ENCODE measurements around the gene GALNT9.

DNA sequence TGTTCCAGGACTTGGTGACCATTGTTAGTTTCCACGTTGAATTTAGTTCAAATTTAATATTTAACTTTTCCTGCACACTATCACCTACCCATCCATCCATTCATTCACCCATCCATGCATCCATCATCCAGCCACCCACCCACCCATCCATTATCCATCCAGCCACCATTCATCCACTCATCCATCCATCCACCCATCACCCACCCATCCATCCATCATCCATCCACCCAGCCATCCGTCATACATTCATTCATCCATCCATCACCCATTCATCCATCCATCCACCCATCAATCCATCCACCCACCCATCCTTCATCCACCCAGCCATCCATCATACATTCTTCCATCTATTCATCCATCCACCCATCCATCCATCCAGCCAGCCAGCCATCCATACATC is 163.3 kb downstream of the GALNT9 start:
- TF ChIP-seq, protein P1, sequence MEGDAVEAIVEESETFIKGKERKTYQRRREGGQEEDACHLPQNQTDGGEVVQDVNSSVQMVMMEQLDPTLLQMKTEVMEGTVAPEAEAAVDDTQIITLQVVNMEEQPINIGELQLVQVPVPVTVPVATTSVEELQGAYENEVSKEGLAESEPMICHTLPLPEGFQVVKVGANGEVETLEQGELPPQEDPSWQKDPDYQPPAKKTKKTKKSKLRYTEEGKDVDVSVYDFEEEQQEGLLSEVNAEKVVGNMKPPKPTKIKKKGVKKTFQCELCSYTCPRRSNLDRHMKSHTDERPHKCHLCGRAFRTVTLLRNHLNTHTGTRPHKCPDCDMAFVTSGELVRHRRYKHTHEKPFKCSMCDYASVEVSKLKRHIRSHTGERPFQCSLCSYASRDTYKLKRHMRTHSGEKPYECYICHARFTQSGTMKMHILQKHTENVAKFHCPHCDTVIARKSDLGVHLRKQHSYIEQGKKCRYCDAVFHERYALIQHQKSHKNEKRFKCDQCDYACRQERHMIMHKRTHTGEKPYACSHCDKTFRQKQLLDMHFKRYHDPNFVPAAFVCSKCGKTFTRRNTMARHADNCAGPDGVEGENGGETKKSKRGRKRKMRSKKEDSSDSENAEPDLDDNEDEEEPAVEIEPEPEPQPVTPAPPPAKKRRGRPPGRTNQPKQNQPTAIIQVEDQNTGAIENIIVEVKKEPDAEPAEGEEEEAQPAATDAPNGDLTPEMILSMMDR (IDR thresholded peaks at IDR 0.05; ENCODE audit: poor library complexity, severe bottlenecking): no peak
- TF ChIP-seq EP300 (conservative IDR thresholded peaks at IDR 0.05; ENCODE audit: poor library complexity, severe bottlenecking) (no peak), POLR2AphosphoS5 (IDR thresholded peaks at IDR 0.05) (no peak), EZH2 (IDR thresholded peaks at IDR 0.05; ENCODE audit: borderline replicate concordance, insufficient read depth, low read length, poor library complexity, severe bottlenecking) (no peak), RAD21 (conservative IDR thresholded peaks at IDR 0.05) (no peak), TAF1 (IDR thresholded peaks at IDR 0.05; ENCODE audit: low read depth) (no peak), MXI1 (conservative IDR thresholded peaks at IDR 0.05; ENCODE audit: poor library complexity, severe bottlenecking) (no peak)
- TF ChIP-seq, protein P2, sequence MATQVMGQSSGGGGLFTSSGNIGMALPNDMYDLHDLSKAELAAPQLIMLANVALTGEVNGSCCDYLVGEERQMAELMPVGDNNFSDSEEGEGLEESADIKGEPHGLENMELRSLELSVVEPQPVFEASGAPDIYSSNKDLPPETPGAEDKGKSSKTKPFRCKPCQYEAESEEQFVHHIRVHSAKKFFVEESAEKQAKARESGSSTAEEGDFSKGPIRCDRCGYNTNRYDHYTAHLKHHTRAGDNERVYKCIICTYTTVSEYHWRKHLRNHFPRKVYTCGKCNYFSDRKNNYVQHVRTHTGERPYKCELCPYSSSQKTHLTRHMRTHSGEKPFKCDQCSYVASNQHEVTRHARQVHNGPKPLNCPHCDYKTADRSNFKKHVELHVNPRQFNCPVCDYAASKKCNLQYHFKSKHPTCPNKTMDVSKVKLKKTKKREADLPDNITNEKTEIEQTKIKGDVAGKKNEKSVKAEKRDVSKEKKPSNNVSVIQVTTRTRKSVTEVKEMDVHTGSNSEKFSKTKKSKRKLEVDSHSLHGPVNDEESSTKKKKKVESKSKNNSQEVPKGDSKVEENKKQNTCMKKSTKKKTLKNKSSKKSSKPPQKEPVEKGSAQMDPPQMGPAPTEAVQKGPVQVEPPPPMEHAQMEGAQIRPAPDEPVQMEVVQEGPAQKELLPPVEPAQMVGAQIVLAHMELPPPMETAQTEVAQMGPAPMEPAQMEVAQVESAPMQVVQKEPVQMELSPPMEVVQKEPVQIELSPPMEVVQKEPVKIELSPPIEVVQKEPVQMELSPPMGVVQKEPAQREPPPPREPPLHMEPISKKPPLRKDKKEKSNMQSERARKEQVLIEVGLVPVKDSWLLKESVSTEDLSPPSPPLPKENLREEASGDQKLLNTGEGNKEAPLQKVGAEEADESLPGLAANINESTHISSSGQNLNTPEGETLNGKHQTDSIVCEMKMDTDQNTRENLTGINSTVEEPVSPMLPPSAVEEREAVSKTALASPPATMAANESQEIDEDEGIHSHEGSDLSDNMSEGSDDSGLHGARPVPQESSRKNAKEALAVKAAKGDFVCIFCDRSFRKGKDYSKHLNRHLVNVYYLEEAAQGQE (IDR thresholded peaks at IDR 0.05; ENCODE audit: borderline replicate concordance): no peak
